HL-60 (cell line): ENCODE measurements around the gene MCU.

ENCODE experiments used
- DNase-seq, 2 experiments: peaks; one replicate each; pipeline ENCODE4 v3.0.0-alpha.2; 2010 to 2020; ENCODE audit warnings: low read depth in 1 of 2, low spot score in 1 of 2
- H3K27ac ChIP-seq: fragments of 250-450 bp; sonication (Bioruptor Pico); replicated peaks from 2 replicates; pipeline ENCODE4 v1.5.1; 2020; ENCODE audit warnings: mild to moderate bottlenecking, moderate library complexity
- H3K27me3 ChIP-seq: fragments of 250-450 bp; sonication (Bioruptor Pico); 2 replicates; pipeline ENCODE4 v1.5.1; 2021; ENCODE audit warnings: mild to moderate bottlenecking, moderate library complexity; ENCODE audit not compliant: insufficient read depth, poor library complexity, severe bottlenecking
- H3K4me3 ChIP-seq: replicated peaks from 2 replicates; pipeline ENCODE4 v1.5.1; 2011; ENCODE audit warnings: mild to moderate bottlenecking, control low read depth, low read length; ENCODE audit not compliant: insufficient read depth
- CTCF ChIP-seq: IDR thresholded peaks from one replicate; pipeline ENCODE4 v1.5.1; 2011; ENCODE audit warnings: low read length, control low read depth, inconsistent platforms; ENCODE audit not compliant: insufficient read depth
- GABPA ChIP-seq: IDR thresholded peaks from 2 replicates; pipeline ENCODE4 v1.6.1; 2012; ENCODE audit warnings: low read depth
- POLR2AphosphoS5 ChIP-seq: IDR thresholded peaks from 2 replicates; pipeline ENCODE4 v1.6.1; 2012; ENCODE audit warnings: low read depth
- REST ChIP-seq: IDR thresholded peaks from 2 replicates; pipeline ENCODE4 v1.6.1; 2012; ENCODE audit warnings: low read depth; ENCODE audit not compliant: insufficient replicate concordance
- SPI1 ChIP-seq: IDR thresholded peaks from 2 replicates; pipeline ENCODE4 v1.6.1; 2012; ENCODE audit warnings: low read depth, mild to moderate bottlenecking, borderline replicate concordance

Gene MCU

DNA sequence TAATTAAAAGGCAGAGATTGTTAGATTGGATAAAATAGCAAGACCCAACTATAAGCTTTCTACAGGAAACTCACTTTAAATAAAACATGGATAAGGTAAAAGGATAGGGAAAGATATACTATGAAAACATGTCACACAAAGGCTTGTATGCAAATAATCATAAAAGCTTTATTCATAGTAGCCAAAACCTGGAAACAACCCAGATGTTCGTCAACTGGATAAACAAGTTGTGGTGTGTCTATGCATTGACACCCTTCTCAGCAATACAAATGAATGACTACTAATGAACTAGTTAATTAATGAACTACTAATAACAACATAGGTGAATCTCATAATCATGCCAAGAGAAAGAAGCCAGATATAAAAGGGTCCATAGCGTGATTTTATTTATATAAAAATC is 163.8 kb downstream of the MCU start:
- Histone ChIP-seq H3K4me3 (no peak overlapping the region), H3K27me3 (no peaks in the 10 kb centered on the region), H3K27ac (no peak overlapping the region)
- DNase-seq = no peak
- no peak for TF ChIP-seq GABPA
- no peak for TF ChIP-seq REST
- no peak for TF ChIP-seq POLR2AphosphoS5

DNA sequence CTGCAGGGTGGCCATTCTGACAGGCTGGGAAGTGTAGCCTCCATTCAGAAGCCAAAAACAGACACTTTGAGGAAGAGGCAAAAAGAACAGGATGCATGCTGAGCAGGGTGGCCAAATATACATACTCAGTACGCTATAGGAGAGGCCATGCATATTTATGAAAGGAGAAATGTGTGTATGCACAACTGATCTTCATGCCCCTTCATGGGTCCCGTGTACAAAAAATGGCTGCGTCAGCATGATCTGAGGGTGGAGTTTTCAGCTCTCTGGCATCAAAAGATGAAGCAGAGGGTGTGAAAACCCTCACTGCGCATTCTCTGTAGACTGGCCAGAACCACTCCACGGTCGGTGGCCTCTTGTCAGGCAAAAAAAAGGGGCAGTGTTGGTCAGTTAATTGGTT is 166.1 kb downstream of the MCU start:
- TF ChIP-seq POLR2AphosphoS5 (no peak), SPI1 (no peak), REST (no peak), CTCF (no peak), GABPA (no peak)
- no peak for DNase-seq
- Histone ChIP-seq H3K4me3 (no peak overlapping the region), H3K27me3 (no peaks in the 10 kb centered on the region), H3K27ac (no peak overlapping the region)

DNA sequence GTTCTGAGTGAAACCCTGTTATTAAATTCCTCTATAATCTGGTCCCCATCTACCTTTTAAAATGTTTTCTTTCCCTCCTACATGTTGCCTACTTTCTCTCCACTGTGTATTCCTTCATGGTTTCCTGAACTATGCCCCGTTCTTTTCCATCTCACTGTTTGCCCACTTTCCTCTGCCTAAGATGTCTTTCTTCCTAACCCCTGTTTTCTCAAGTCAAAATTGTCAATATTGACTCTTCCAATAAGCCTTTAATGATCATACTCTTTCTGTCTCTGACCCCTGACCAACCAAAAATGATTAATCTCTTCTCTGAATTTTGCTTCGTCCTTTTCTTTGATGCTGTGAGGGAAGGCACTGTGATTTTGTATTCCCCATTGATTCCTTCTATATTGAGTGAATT is 171.0 kb downstream of the MCU start:
- Histone ChIP-seq H3K27ac (no peak overlapping the region), H3K27me3 (no peaks in the 10 kb centered on the region), H3K4me3 (no peak overlapping the region)
- no peak for DNase-seq
- TF ChIP-seq SPI1 (no peak), POLR2AphosphoS5 (no peak), REST (no peak), CTCF (no peak), GABPA (no peak)
